GM21423 (cell line): Measurements from ENCODE around the gene SLX4.

ENCODE experiments used
- ATAC-seq: cut with Tn5 transposase; IDR thresholded peaks from one replicate; pipeline ENCODE4 v1.9.1; 2021; ENCODE audit warnings: mild to moderate bottlenecking, moderate library complexity; ENCODE audit not compliant: unreplicated experiment

Gene SLX4

DNA sequence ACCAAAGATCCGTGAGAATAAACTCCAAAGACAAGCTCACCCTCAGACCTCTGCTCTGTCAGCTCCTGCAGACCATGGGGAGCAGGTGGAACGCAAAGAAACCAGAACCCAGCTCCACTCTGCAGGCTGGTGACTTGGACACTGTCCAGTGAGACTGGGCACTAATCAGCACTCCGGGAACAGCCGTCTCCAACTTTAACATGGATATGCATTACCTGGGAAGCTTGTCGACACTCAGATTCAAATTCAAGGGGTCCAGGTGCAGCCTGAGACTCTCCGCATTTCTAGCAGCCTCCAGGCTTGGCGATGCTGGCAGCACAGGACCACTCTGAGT is 9.1 kb downstream of the SLX4 start:
- ATAC-seq, result no peak

DNA sequence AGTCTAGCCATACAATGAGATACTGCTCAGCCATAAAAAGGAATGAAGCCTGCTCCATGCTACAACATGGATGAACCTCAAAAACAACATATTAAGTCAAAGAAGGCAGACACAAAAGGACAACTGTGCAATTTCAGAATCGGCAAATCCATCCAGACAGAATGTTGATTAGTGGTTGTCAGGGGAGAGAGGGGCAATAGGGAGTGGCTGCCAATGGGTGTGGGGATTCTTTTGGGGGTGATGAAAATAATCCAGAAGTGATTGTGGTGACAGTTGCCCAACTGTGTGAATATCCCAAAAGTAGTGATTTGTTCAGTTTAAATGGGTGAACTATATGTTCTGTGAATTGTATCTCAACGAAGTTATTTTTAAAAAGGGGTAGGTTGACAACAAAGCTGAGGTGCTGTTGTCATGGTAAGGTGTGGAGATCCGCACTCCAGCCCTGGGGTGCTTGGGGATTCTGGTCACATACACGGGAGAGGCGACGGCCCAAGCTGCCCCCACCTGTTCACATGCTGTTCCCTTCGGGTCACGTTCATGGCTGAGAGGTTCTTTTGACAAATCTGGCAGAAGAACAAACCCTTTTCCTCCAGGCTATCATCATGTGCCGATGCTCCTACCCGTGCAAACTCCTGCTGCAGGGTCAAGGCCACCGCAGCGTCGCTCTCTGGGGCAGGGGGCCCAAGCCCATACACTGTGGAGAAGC is 9.6 kb downstream of the SLX4 start:
- no peak for ATAC-seq

DNA sequence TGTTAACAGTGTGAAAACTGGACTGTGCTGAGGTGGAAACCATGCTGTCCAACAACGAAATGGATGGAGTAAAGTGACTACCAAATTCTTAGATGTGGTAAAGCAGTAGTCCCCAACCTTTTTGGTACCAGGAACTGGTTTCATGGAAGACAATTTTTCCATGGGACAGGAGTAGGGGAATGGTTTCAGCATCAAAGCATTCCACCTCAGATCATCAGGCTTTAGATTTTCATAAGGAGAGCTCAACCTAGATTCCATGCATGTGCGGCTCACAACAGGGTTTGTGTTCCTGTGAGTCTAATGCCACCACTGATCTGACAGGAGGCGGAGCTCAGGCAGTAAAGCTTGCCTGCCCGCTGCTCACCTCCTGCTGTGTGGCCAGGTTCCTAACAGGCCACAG is 11.5 kb downstream of the SLX4 start:
- ATAC-seq, result no peak

DNA sequence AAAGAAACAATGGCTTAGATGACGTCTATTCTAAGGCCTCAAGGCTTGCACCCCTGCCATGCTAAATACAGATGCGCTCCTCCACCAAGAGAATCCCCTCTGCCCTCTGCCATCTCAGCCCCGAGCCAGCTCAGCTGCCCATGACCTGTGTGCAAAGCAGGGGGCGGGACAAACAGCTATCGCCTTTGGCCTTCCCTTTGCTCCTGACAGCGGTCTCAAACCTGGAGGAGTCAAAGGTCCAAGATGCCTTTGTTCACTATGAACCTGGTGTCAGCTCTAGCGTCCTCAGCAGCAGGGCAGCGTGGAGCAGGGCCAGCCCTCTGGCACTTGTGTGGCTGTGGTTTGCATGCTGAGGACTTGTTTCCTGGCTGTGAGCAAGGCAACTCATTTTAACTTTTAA is 12.3 kb downstream of the SLX4 start:
- no peak for ATAC-seq

DNA sequence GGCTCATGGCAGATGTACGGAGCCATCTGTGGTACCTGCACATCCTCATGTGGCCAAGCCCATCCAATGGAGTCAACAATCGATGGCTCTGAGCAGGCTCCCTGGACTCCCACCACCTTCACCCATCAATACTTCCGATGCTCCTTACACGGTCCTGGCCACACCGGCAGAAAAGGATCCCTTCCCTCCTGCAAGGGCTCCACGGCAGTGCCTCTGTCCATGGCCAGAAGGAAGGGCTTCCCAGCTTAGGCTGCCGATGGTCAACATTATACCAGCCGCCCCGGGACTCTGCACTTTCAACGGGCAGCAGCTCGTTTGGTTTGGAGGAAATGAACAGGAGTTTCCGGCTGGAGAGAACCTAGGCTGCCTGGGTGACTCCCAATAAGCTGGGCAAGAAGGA is 13.2 kb downstream of the SLX4 start:
- ATAC-seq, result no peak

DNA sequence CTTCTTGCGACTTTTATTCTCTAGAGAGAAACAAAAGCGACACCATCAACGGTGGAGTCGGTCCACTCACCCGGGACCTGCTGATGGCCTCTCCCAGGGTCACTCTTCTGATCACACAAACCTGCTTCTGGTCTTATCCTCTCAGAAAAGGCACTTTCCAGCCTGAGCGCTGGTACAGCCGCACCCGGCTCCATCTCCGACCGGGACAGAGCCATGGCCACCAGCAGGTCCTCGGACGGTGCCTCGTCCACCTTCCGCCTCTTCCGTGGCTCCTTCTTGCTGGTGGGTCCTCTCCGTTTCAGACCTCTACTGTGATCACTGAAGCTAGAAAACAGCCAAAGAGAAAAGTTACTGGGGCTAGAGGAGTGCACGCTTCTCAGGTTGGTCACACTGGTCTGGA is 13.7 kb downstream of the SLX4 start:
- ATAC-seq, result no peak

DNA sequence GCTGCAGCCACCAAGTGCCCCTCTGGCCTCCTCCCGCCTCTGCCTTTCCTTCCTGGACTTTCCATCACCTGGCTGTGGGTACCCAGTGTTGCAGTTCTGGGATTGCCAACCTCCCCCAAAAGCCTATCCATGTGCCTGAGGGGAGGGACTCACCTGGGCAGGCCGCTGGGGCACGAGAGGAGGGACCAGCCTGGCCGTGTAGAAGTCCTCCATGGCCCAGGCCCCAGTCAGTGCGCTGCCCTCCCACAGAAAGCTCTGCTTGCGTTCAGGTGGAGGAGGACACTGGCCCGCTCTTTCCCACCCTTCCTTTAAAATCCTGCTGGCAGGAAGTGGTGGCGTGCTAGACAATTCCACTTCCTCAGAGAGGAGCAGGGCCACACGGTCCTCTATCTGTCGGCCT is 14.2 kb downstream of the SLX4 start:
- no peak for ATAC-seq

DNA sequence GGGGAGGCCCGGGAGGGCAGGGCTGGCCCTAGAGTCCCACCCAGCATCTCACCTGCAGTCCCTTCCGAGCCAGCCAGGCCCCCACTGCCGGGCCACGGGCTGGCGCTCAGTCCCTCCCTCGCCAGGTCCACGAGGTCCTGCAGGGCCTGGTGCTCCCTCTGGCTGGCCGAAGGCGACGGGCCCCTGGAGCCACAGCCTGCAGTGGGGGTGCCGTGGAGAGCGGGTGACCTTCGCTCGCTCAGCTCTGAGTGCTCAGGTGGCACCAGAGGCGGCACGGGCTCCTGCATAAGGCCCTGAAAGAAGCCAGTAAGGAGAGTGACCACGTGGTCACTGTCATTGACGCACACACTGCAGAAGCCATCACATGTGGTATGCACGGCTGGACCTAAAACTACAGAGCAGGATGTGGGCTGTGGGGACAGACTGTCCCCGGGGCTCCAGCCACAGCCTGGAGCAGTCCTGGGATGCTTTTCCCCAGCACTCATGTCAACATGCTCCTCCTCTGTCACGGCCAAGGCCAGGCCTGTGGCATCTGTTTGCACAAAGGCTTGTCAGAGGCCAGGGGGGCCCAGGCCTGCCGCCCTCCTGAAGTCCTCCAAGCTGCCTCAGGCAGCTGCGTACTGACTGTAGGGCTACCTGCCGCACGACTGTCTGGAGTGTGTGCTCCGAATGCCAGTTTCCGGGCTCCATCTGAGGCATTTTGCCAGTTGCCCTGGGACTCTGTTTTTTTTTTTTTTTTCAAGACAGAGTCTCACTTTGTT is 15.1 kb downstream of the SLX4 start:
- no peak for ATAC-seq

DNA sequence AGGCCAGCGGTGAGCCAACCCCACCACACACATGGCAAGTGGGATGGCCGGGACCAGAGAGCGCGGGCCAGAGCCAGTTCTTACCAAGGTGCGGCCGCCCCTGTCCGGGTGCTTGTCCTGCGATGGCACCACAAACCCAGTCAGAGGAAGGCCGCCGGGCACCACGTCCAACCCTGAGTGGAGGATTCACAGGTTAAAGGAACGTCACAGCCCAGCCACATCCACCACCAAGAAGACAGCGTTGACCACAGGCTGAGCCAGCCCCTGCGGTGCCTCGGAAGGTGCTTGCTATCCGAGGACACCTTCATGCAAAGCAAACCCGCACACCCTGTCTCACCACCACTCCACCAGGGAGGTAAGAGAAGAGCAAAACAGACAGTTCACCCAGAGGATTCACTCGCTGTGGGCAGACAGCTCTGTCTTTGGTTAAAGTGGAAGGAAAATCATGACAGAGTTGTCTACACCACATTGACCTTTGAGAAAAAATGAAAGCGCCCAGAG is 15.8 kb downstream of the SLX4 start:
- no peak for ATAC-seq

DNA sequence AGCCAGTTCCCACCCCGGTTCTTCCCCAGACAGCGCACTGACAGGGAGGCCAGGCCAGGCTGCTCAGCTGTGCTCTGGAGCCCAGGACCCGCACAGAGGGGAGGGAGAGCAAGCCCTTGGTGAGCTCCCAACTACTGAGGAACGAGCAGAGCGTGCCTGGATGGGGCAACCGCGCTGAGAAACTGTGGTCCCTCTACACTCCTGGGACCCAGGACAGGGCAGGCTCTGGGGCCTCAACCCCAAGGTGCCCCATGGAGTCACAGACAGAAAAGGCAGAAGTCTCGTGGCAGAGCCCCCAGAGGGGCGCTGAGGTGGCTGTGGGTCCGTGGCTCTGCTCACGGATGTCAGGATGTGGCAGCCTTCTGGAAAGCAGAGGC is 16.3 kb downstream of the SLX4 start:
- ATAC-seq, result no peak

DNA sequence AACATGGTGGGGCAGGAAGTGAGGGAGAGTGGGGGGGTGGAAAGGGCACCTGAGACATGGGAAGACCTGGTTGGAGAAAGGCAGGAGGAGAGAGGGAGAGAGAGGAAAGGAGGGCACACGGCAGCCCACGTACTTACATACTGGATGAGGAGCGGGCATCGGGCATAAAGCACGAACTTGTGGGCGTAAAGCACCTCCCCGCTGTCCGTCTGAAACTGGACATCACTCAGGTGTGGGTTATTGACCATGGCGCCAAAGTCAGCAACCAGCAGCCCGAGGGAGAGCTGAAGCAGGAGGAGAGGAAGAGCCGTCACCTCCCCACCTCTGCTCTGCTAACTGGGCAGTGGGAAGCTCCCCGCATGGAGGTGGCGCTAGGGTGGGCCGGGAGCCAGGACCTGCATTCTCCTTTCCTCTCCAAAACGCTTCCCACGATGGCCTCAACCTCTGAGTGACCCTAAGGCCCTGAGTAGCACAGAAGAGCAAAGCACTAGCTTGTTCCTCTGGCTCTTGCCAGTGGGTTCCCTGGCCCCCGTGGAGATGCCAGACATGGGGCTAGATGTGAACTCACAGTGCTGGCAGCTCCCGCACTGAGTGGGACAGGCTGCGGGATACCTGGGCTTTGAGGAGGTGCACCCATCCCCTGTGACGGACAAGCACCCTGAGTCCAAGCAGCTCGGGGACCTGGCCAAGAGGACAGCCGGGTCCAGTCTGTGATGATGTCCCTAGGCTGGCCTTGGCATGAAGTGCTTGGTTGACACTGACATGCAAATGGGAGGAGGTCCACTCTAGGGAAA is 16.9 kb downstream of the SLX4 start:
- ATAC-seq, result no peak

DNA sequence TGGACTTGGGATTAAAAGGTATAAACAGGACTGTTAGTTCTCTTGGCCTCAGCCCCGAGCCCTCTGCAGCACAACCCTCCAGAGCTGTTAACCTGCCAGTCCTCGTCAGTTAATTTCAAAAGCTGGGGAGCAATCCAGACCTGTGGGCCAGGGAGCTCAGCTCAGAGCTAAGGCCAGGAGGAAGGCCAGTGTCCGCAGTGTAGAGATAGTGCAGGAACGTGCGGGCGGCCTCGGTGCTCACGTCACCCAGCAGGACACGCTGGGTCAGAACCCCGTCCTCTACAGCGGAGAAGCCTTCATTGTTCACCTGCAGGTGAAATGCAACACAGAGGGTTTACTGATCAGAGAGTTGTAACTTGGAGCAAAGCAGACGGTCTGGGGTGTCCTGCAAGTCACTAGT is 18.8 kb downstream of the SLX4 start:
- ATAC-seq, result no peak

DNA sequence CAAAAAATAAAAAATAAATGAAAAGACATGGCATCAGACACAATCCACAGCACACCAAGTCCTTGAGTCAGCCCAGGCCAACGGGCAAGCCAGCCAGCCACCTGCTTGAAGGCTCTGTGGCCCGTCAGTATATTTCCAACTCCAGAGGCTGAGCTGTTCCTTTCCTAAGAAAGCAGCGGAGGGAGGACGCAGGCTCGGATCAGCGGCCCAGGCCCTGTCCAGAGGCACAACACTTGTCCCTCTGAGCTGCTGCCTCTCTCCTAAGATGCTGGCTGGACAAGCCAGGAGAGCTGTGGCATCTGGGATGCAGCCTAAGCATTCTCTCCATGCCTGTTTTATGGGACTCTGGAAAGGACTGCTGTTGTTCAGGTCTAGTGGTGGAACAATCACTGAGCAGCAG is 19.4 kb downstream of the SLX4 start:
- no peak for ATAC-seq

DNA sequence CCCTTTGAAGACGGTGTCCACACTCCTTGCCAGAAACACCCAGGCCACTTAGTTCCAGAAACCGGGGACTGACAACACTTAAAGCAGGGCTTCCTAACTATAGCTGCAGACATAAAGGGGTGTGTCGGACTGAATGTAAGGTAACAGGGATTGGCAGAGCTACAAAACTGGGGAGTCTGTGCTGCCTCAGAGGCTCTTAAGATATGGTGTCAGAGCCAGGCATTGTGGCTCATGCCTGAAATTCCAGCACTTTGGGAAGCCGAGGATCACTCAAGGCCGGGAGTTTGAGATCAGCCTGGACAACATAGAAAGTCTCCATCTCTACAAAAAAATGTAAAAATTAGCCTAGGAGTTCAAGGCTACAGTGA is 20.0 kb downstream of the SLX4 start:
- no peak for ATAC-seq

DNA sequence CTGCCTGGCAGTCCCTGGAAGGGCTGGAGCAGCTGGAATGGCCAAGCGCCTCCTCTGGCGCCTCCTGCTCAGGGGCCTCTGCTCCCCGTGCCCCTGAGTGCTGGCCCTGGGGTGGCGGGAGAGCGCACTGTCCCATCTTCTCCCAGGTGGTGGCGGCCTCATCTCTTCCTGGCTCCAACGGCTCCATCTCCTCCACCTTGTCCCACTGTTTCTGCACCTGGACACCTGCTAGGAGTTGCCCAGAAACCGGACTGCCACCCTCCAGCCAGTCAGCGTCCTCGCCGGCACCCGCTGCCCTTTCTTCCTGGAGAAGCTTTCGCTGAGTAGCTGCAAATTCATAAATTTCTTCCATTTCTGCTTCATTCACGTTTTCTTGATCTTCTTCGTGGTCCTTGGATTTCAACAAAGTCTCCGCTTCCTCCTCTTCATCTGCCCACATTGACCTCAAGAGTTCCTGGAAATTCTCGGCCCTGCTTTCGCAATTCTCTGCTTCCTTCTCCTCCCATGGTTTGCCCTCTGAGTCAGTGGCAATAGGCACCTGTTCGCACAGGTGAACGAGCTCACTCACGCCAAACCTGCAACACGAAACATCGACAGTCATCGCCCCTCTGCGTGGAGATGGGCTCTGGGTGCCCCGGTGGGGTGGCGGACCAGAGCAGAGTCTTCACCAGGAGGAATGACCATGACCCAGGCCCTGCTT is 20.5 kb downstream of the SLX4 start:
- ATAC-seq, result no peak

DNA sequence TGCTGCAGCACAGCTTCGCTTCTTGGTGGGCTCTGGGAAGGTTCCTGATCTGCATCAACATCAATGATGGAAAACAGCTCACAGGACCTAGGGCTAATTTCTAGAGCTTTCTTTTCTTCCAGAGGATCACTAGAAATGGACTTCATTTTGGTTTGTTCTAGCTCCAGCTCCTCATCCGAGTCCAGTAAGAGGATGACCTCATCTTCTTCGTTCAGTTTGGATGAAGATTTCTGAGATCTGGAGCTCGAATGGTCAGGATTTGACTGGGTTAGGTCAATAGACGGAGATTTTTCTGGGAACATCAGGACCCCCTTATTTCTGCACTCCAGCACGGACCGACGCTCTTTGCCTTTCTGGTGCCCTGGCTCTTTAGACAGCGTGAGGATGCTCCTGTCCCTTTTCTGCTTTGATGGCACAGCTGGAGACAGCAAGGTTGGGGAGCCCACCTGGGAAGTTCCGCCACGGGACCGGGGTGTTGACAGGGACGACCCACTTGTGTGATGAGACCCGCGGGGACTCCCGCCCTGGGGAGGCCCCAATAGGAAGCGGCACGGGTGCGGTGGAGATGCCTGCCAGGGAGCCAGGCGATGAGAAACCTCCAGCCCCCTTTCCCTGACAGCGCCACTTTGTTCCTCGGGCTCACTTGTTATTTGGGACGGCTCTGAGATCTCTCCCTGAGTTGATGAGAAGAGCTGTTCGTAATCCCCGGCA is 21.3 kb downstream of the SLX4 start:
- ATAC-seq, result no peak

DNA sequence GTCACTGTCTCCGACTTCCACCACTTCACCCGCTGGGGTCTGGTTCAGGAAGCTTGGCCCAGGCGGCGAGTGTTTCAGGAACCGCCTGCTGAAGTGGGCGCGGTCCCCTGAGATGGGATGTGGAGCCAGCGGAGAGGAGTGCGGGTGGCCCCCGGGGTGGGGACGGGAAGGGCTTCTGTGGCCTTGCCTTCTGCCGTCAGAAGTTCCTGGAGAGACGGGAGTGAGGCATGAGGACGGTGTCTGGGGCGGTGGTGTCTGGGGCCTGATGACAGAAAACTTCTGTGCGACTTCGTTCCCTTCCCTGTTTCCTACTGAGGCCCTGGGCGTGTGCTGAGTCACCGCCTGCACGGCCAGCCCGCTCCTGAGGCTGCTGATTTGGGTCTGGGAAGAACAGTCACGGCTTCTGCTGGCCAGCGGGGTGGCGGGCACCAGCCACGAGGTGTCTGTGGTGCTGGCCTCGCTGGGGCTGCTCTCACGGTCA is 21.9 kb downstream of the SLX4 start:
- ATAC-seq, result no peak

DNA sequence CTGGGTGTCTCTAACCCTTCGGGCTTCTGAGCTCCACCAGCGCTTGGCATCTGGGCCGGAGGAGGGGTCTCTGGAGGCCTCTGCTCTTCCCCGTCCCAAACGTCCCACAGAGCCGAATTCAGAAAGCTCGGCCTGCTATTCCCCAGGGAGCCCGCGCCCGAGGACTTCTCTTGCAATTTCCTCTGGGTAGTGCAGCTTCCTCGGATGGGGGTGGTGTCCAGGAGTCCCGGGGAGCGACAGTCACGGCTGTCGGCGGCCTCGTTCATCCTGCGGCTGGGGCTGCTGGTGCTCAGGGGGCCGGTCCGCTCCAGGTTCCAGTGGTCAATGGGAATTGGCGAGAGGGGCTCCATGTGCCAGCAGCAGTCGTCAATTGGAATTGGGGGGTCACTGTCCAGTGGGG is 22.4 kb downstream of the SLX4 start:
- no peak for ATAC-seq

DNA sequence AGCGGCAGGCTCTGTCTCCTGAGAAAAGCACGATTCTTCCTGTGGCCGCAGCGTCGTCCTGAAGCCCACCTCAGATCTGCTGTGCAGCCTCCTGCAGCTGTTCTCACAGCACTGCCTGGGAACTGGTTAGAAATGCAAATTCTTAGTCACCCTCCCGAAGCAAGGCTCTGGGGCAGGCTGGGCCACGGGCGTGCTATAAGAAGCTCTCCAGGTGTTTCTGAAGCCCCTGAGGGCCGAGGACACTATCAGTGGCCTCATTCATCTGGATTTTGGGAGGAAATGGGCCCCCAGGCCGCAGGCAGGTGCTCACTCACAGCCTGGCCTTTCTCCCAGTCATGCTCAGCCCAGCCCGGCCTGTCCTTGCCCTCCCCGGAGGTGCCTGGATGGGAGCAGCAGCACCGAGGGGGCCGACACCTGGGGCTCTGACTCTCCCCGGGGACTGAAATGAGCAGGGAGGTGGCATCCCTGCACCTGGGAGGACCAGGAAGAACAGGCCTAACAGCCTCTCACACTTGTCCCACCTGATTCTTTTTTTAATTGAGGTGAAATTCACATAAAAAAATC is 23.8 kb downstream of the SLX4 start:
- ATAC-seq, result no peak

DNA sequence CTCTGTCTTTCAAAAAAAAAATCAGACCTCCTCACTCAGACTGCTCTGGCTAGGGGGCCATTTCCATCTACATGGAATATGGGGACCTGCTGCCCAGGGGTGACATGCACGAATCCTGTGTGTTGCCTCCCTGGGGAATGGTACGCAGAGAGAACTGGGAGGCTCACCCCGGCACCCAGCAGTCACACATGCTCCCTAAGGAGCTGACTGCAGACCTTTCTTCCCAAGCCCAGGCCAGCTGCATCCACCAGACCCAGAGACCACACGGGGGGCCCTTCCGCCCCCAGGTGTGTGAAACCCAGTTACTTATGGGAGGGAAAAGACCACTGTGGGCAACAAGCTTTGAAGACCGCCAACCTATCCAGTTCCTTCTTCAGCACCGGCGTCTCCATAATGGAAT is 27.0 kb downstream of the SLX4 start:
- ATAC-seq, result no peak
